HG03354 (cell line): ENCODE data around the gene TMBIM1.

Source experiments
- ATAC-seq: cut with Tn5 transposase; IDR thresholded peaks from one replicate; pipeline ENCODE4 v1.9.1; 2021; ENCODE audit warnings: mild to moderate bottlenecking; ENCODE audit not compliant: unreplicated experiment, poor library complexity, severe bottlenecking

Gene TMBIM1

GRCh38 chr2:218229851-218230250, 62.5 kb downstream of the TMBIM1 start:
- ATAC-seq, result no peak

GRCh38 chr2:218229239-218229638, 63.1 kb downstream of the TMBIM1 start:
- peak; percentile 84 for ATAC-seq

- no peak for ATAC-seq
Measured at GRCh38 chr2:218228366-218229090, 63.8 kb downstream of the TMBIM1 start.

GRCh38 chr2:218226903-218227302, 65.4 kb downstream of the TMBIM1 start:
- no peak for ATAC-seq
